ENCODE data around the gene CNST.
"Not testable (repeated sequence)": the region's sequence is repeated elsewhere in the genome, so short reads cannot be mapped to it uniquely, and the experiment has no call there.

CNST gene

GRCh38 chr1:246683521-246683920 lies 117.3 kb downstream of the CNST start:
- FAIRE-seq (no peak), DNase-seq (ENCODE audit: insufficient read length) (no peak)
- TF ChIP-seq POLR2A (IDR thresholded peaks at IDR 0.05; ENCODE audit: low read depth, low read length) (no peak), TAF1 (IDR thresholded peaks at IDR 0.05; ENCODE audit: borderline replicate concordance, low read depth, low read length) (no peak), POLR2AphosphoS5 (IDR thresholded peaks at IDR 0.05; ENCODE audit: low read depth, low read length) (no peak)

GRCh38 chr1:246687002-246687401 lies 120.7 kb downstream of the CNST start:
- TF ChIP-seq TAF1 (IDR thresholded peaks at IDR 0.05; ENCODE audit: borderline replicate concordance, low read depth, low read length) (no peak), POLR2AphosphoS5 (IDR thresholded peaks at IDR 0.05; ENCODE audit: low read depth, low read length) (no peak), POLR2A (IDR thresholded peaks at IDR 0.05; ENCODE audit: low read depth, low read length) (no peak)
- FAIRE-seq (no peak), DNase-seq (ENCODE audit: insufficient read length) (no peak)

GRCh38 chr1:246689409-246690008 lies 123.3 kb downstream of the CNST start:
- DNase-seq (ENCODE audit: insufficient read length), result peak; percentile 91
- TF ChIP-seq POLR2AphosphoS5 (IDR thresholded peaks at IDR 0.05; ENCODE audit: low read depth, low read length), result no peak
- TF ChIP-seq TAF1 (IDR thresholded peaks at IDR 0.05; ENCODE audit: borderline replicate concordance, low read depth, low read length), result no peak
- TF ChIP-seq POLR2A (IDR thresholded peaks at IDR 0.05; ENCODE audit: low read depth, low read length), result no peak
- peak; percentile 72 for FAIRE-seq

GRCh38 chr1:246690100-246690499 lies 123.8 kb downstream of the CNST start:
- DNase-seq (ENCODE audit: insufficient read length) (no peak), FAIRE-seq (no peak)
- TF ChIP-seq POLR2AphosphoS5 (IDR thresholded peaks at IDR 0.05; ENCODE audit: low read depth, low read length), result no peak
- TF ChIP-seq POLR2A (IDR thresholded peaks at IDR 0.05; ENCODE audit: low read depth, low read length), result no peak
- no peak for TF ChIP-seq TAF1 (IDR thresholded peaks at IDR 0.05; ENCODE audit: borderline replicate concordance, low read depth, low read length)

- FAIRE-seq (no peak), DNase-seq (ENCODE audit: insufficient read length) (no peak)
- TF ChIP-seq POLR2A (IDR thresholded peaks at IDR 0.05; ENCODE audit: low read depth, low read length), result no peak
- no peak for TF ChIP-seq POLR2AphosphoS5 (IDR thresholded peaks at IDR 0.05; ENCODE audit: low read depth, low read length)
- TF ChIP-seq TAF1 (IDR thresholded peaks at IDR 0.05; ENCODE audit: borderline replicate concordance, low read depth, low read length), result no peak
These were observed 125.6 kb downstream of the CNST start for GRCh38 chr1:246691622-246692495.

GRCh38 chr1:246694213-246694895 lies 128.1 kb downstream of the CNST start:
- not testable (repeated sequence) for DNase-seq (ENCODE audit: insufficient read length); FAIRE-seq

GRCh38 chr1:246695136-246695535 lies 128.9 kb downstream of the CNST start:
- DNase-seq (ENCODE audit: insufficient read length) (no peak), FAIRE-seq (no peak)
- TF ChIP-seq POLR2AphosphoS5 (IDR thresholded peaks at IDR 0.05; ENCODE audit: low read depth, low read length), result no peak
- no peak for TF ChIP-seq POLR2A (IDR thresholded peaks at IDR 0.05; ENCODE audit: low read depth, low read length)
- no peak for TF ChIP-seq TAF1 (IDR thresholded peaks at IDR 0.05; ENCODE audit: borderline replicate concordance, low read depth, low read length)

- no peak for TF ChIP-seq POLR2A (IDR thresholded peaks at IDR 0.05; ENCODE audit: low read depth, low read length)
- DNase-seq (ENCODE audit: insufficient read length) (no peak), FAIRE-seq (no peak)
These were observed 129.4 kb downstream of the CNST start for GRCh38 chr1:246695666-246696065.

- FAIRE-seq (no peak), DNase-seq (ENCODE audit: insufficient read length) (no peak)
- no peak for TF ChIP-seq POLR2AphosphoS5 (IDR thresholded peaks at IDR 0.05; ENCODE audit: low read depth, low read length)
These were observed 132.3 kb downstream of the CNST start for GRCh38 chr1:246698466-246699094.

GRCh38 chr1:246699095-246699735 lies 133.0 kb downstream of the CNST start:
- FAIRE-seq (peak; percentile 88), DNase-seq (ENCODE audit: insufficient read length) (peak; percentile 78)
- TF ChIP-seq TAF1 (IDR thresholded peaks at IDR 0.05; ENCODE audit: borderline replicate concordance, low read depth, low read length) (no peak), POLR2AphosphoS5 (IDR thresholded peaks at IDR 0.05; ENCODE audit: low read depth, low read length) (no peak), POLR2A (IDR thresholded peaks at IDR 0.05; ENCODE audit: low read depth, low read length) (no peak)

- FAIRE-seq (no peak), DNase-seq (ENCODE audit: insufficient read length) (no peak)
- TF ChIP-seq TAF1 (IDR thresholded peaks at IDR 0.05; ENCODE audit: borderline replicate concordance, low read depth, low read length) (no peak), POLR2AphosphoS5 (IDR thresholded peaks at IDR 0.05; ENCODE audit: low read depth, low read length) (no peak), POLR2A (IDR thresholded peaks at IDR 0.05; ENCODE audit: low read depth, low read length) (no peak)
These were observed 137.3 kb downstream of the CNST start for GRCh38 chr1:246703581-246703980.
